GM18867 (cell line): ENCODE data around the gene ITPKC.
A peak's percentile ranks its signal among the peaks of the same experiment; 100 is the strongest.

Experiments used
- ATAC-seq: cut with Tn5 transposase; IDR thresholded peaks from one replicate; pipeline ENCODE4 v1.9.1; 2021; ENCODE audit warnings: mild to moderate bottlenecking, moderate library complexity; ENCODE audit not compliant: unreplicated experiment

The ITPKC gene

GRCh38 chr19:40716482-40717324, at the start of gene ITPKC, which contains the start of gene COQ8B:
Gene ITPKC, plus strand, starts transcription at chr19:40717112. Its CDS starts 24 bp downstream, at chr19:40717136.
Gene COQ8B, minus strand, starts transcription at chr19:40716886. Its CDS starts 2,254 bp downstream, at chr19:40714632.
- peak; percentile 69 for ATAC-seq

DNA sequence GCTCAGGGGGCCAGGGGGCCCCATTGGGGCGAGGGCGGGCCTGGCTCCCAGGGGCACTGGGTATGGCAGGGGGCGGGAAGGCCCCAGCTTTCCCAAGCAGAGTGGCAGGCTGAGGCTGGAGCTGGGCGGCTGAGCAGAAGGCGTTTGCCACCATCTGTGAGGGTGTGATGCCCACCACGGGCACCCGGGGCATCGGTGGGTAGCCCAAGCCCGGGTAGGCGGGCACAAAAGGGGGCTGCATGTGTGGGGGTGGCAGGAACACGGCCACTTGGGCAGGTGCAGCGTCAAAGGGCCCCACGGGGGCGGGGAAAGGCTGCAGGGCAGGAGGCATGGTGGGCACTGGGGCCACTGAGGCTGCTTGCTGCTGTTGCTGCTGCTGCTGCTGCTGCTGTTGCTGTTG, 49.3 kb upstream of the ITPKC start:
- no peak for ATAC-seq

DNA sequence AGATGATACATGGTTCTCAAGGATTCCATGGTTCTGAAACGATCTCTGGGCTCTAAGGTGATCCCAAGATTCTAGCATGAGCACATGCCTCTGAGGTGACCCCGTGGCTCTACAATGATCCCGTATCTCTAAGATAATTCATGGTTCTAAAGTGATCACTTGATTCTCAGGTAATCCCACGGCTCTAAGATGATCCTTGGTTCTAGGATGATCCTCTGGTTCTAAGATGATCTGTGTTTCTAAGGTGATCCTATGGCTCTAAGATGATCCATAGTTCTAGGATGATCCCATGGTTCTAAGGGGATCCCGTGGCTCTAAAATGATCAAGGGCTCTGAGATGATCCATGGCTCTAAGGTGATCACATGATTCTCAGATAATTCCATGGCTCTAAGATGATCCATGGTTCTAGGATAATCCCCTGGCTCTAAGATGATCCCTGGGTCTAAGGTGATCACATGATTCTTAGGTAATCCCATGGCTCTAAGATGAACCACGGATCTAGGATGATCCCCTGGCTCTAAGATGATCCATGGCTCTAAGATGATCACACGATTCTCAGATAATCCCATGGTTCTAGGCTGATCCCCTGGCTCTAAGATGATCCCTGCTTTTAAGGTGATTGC, 47.8 kb upstream of the ITPKC start:
- ATAC-seq, result no peak

- ATAC-seq, result no peak
These were observed 45.5 kb upstream of the ITPKC start for GRCh38 chr19:40671404-40671803.

- no peak for ATAC-seq
These were observed 44.9 kb upstream of the ITPKC start for GRCh38 chr19:40672038-40672437.

DNA sequence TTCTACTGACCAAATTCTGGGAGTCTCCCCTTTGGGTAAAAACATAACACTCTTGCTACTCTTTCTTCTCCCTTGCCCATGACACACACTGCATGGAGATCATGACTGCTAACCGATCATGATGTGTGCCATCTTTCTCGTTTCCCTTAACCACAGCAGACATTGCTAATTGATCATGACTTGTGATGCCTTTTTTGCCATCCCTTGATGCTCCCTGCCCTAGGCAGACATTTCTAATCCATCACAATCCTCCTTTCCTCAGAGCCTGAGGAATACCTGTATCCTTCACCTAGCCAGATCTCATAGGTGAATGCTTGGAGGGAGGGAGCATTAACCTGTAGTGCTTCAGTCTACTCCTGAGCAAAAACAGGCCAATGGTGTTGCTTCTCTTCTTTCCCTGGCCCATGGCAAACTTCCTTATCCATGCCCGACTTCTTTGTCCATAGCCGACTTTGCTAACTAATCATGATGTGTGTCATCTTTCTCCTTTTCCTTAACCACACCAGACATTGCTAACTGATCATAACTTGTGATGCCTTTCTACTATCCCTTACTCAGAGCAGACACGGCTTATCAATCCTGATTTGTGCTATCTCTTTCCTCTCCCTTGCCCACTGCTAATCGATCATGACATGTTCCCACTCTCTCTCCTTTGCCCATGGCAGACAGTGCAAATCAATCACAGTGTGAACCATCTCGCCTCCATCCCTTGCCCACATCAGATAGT, 44.2 kb upstream of the ITPKC start:
- no peak for ATAC-seq

DNA sequence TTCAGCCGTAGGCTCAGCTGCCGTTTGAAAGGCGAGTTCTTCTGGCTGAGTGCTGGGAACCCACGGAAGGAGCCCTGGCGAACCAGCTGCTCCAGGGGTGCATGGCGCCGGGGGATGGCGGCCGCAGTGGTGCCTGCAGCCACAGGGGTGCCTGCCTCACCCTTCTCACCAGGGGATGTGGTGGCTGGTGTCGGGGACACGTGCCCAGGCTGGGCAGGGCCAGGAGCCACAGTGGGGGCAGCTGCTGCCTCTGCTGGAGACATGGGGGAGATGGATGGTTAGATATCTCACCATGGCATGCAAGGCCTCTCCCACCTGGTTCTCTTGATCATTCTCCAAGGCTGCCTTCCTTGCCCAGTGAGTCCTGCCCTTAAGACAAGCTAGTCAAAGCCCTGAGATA, 43.5 kb upstream of the ITPKC start:
- no peak for ATAC-seq

DNA sequence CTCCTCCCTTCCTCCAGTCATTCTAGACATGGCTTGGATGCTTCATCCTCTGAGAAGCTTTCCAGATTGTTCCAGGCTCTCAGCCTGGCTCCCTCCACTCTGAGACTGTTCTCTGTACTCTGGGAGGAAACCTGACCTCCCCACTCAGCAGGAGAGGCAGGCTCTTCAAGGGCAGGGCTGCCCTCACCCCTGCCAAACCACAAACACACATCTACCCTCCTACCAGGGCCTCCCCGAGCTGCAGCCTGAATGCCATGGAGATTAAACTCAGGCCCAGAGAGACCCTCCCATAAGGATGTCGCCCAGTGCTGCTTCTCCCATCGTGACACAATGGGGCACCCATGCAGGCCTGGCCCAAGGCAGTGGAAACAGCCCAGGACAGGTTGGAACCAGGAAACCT, 42.6 kb upstream of the ITPKC start:
- no peak for ATAC-seq

- ATAC-seq, result no peak
These were observed 39.8 kb upstream of the ITPKC start for GRCh38 chr19:40677156-40677555.

GRCh38 chr19:40681039-40681438, 35.9 kb upstream of the ITPKC start:
- ATAC-seq, result no peak

GRCh38 chr19:40682431-40682964, 34.4 kb upstream of the ITPKC start:
- no peak for ATAC-seq

GRCh38 chr19:40683437-40683836, 33.5 kb upstream of the ITPKC start:
- ATAC-seq, result no peak

DNA sequence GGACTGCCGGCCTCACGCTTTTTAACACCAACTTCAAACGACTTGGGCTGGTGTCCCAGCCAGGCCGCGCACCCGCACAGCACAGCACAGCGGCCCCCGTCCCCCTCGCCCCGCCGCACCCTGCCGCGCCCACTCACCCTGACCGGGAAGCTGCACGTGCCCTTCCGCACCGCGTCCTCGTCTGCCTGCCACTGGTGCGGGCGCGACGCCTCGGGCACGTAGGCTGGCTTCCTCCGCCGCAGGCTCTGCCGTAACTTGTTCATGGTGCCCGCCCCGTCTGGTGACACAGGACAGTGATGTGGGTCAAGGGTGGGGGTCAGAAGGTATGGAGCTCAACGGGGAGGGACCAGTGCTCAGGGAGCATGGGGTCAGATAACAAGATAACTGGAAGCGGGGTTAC, 32.6 kb upstream of the ITPKC start:
- ATAC-seq, result no peak

GRCh38 chr19:40685016-40685526, 31.8 kb upstream of the ITPKC start:
- ATAC-seq, result no peak

GRCh38 chr19:40685563-40685962, 31.3 kb upstream of the ITPKC start:
- no peak for ATAC-seq

GRCh38 chr19:40686882-40687524, 29.9 kb upstream of the ITPKC start:
- no peak for ATAC-seq

- peak; percentile 40 for ATAC-seq
These were observed 29.3 kb upstream of the ITPKC start for GRCh38 chr19:40687525-40688016.

- ATAC-seq, result no peak
These were observed 28.6 kb upstream of the ITPKC start for GRCh38 chr19:40688309-40688708.

DNA sequence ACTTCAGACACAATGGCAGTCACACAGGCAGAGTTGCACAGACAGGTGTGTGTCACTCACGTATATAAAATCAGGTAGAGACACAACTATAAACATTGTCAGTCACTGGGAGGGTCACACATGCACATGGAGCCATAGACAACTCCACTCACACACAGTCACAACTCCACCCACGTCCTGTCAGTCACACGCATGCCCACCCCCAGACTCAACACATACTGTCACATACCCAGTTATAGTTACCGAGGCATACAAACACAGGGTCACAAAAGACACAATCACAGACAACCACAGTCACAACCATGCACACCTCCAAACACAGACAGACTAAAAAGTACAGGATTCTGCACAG, 27.9 kb upstream of the ITPKC start:
- no peak for ATAC-seq

GRCh38 chr19:40689339-40690049, 27.4 kb upstream of the ITPKC start:
- no peak for ATAC-seq
